H1 (cell line): Measurements from ENCODE around the gene OTX2. TPM values are rescaled to one million over a fixed set of nuclear protein-coding genes. Genes with fewer than 3 reads are reported as not detected.
A peak's percentile ranks its signal among the peaks of the same experiment; 100 is the strongest.

ENCODE experiments used
- CHD1 ChIP-seq: IDR thresholded peaks from 2 replicates; pipeline ENCODE4 v1.6.1; 2012; ENCODE audit warnings: low read depth, low read length, improper control_type of control experiment
- CREB1 ChIP-seq: IDR thresholded peaks from 2 replicates; pipeline ENCODE4 v1.6.1; 2012; ENCODE audit warnings: inconsistent platforms
- EGR1 ChIP-seq: IDR thresholded peaks from 2 replicates; pipeline ENCODE4 v1.6.1; 2011; ENCODE audit warnings: low read depth, low read length, borderline replicate concordance
- SIRT6 ChIP-seq: IDR thresholded peaks from one replicate; pipeline ENCODE4 v1.7.1; 2012; ENCODE audit warnings: low read length, inconsistent platforms
- SRF ChIP-seq: IDR thresholded peaks from 2 replicates; pipeline ENCODE4 v1.6.1; 2011; ENCODE audit warnings: mild to moderate bottlenecking, low read depth, low read length, moderate library complexity
- SUZ12 ChIP-seq: fragments of 200-600 bp; sonication (generic); IDR thresholded peaks from 2 replicates; pipeline ENCODE4 v1.6.1; 2012; ENCODE audit warnings: mild to moderate bottlenecking, inconsistent platforms, low read length, moderate library complexity, mixed read lengths
- YY1 ChIP-seq: IDR thresholded peaks from 2 replicates; pipeline ENCODE4 v1.6.1; 2011; ENCODE audit warnings: low read depth, mild to moderate bottlenecking, low read length
- polyA plus RNA-seq, 7 experiments: library from polyadenylated mRNA; depleted of rRNA in 3 of 7; stranded (reverse) in 5 of 7; unstranded in 2 of 7; fragments of >200 nt in 5 of 7; fragments of 200-250 nt in 2 of 7; gene quantifications; 1 replicate in 5 of 7; 2 replicates in 1 of 7; 4 replicates in 1 of 7; pipeline versions ENCODE4 v1.2.1 to v1.2.3, GENCODE V29; 2011 to 2013; ENCODE audit warnings: missing spikeins in 2 of 7, mixed read lengths in 2 of 7
- total RNA-seq: library from RNA; stranded (reverse); fragmentation: NEBNext Ultra II Directional; extraction: Animal tissue kit (Norgen Biotek cat#: 25700); gene quantifications from 2 replicates; pipeline ENCODE4 v1.2.1, GENCODE V29; 2021
- TF ChIP-seq, protein P1 (sequence below): fragments of 300-600 bp; sonication (generic); IDR thresholded peaks from 2 replicates; pipeline ENCODE4 v1.7.1; 2012; ENCODE audit warnings: low read length, moderate library complexity, mild to moderate bottlenecking, inconsistent platforms; ENCODE audit not compliant: insufficient replicate concordance
- TF ChIP-seq, protein P2 (sequence below): IDR thresholded peaks from 2 replicates; pipeline ENCODE4 v1.6.1; 2011; ENCODE audit warnings: low read length, improper control_type of control experiment
- TF ChIP-seq, protein P3 (sequence below): IDR thresholded peaks from 2 replicates; pipeline ENCODE4 v1.6.1; 2012; ENCODE audit warnings: inconsistent platforms

The OTX2 gene
- total and polyA plus RNA-seq, 2 of the 8 experiments (the other 6 are each of a cell fraction or from before 2014, with no cell fraction given) = 33.9 to 155 TPM

DNA sequence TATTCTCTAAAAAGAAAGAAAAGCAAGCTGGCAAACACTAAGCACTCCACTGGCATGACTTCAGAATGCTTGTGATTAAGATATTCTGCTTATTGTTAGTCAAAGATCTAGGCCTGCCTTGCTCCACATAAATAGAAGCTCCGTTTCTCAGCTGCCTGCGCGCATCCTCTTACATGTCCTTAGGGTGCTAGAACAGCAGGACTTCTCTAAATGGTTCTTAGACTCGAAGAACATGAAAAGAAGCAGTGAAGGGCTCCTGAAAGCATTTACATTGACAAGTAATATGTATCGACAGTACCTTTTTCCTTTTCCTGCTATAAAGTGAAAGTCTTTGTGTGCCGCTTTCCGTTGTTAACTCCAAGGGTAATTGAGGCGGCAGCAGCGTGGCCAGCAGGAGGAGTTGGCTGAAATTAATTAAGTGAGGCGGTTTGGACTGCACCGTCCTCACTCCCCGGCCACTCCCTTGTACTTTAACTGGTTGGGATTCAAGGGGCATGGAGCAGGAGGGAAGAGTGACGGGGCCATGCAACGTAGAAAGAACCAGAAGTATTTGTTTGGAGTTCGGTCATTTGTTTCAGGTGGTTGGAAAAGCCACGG is 34.2 kb upstream of the OTX2 start (continued):
- TF ChIP-seq, protein P1, sequence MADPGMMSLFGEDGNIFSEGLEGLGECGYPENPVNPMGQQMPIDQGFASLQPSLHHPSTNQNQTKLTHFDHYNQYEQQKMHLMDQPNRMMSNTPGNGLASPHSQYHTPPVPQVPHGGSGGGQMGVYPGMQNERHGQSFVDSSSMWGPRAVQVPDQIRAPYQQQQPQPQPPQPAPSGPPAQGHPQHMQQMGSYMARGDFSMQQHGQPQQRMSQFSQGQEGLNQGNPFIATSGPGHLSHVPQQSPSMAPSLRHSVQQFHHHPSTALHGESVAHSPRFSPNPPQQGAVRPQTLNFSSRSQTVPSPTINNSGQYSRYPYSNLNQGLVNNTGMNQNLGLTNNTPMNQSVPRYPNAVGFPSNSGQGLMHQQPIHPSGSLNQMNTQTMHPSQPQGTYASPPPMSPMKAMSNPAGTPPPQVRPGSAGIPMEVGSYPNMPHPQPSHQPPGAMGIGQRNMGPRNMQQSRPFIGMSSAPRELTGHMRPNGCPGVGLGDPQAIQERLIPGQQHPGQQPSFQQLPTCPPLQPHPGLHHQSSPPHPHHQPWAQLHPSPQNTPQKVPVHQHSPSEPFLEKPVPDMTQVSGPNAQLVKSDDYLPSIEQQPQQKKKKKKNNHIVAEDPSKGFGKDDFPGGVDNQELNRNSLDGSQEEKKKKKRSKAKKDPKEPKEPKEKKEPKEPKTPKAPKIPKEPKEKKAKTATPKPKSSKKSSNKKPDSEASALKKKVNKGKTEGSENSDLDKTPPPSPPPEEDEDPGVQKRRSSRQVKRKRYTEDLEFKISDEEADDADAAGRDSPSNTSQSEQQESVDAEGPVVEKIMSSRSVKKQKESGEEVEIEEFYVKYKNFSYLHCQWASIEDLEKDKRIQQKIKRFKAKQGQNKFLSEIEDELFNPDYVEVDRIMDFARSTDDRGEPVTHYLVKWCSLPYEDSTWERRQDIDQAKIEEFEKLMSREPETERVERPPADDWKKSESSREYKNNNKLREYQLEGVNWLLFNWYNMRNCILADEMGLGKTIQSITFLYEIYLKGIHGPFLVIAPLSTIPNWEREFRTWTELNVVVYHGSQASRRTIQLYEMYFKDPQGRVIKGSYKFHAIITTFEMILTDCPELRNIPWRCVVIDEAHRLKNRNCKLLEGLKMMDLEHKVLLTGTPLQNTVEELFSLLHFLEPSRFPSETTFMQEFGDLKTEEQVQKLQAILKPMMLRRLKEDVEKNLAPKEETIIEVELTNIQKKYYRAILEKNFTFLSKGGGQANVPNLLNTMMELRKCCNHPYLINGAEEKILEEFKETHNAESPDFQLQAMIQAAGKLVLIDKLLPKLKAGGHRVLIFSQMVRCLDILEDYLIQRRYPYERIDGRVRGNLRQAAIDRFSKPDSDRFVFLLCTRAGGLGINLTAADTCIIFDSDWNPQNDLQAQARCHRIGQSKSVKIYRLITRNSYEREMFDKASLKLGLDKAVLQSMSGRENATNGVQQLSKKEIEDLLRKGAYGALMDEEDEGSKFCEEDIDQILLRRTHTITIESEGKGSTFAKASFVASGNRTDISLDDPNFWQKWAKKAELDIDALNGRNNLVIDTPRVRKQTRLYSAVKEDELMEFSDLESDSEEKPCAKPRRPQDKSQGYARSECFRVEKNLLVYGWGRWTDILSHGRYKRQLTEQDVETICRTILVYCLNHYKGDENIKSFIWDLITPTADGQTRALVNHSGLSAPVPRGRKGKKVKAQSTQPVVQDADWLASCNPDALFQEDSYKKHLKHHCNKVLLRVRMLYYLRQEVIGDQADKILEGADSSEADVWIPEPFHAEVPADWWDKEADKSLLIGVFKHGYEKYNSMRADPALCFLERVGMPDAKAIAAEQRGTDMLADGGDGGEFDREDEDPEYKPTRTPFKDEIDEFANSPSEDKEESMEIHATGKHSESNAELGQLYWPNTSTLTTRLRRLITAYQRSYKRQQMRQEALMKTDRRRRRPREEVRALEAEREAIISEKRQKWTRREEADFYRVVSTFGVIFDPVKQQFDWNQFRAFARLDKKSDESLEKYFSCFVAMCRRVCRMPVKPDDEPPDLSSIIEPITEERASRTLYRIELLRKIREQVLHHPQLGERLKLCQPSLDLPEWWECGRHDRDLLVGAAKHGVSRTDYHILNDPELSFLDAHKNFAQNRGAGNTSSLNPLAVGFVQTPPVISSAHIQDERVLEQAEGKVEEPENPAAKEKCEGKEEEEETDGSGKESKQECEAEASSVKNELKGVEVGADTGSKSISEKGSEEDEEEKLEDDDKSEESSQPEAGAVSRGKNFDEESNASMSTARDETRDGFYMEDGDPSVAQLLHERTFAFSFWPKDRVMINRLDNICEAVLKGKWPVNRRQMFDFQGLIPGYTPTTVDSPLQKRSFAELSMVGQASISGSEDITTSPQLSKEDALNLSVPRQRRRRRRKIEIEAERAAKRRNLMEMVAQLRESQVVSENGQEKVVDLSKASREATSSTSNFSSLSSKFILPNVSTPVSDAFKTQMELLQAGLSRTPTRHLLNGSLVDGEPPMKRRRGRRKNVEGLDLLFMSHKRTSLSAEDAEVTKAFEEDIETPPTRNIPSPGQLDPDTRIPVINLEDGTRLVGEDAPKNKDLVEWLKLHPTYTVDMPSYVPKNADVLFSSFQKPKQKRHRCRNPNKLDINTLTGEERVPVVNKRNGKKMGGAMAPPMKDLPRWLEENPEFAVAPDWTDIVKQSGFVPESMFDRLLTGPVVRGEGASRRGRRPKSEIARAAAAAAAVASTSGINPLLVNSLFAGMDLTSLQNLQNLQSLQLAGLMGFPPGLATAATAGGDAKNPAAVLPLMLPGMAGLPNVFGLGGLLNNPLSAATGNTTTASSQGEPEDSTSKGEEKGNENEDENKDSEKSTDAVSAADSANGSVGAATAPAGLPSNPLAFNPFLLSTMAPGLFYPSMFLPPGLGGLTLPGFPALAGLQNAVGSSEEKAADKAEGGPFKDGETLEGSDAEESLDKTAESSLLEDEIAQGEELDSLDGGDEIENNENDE = no peak
- TF ChIP-seq SIRT6 (no peak), SRF (no peak), YY1 (no peak), CHD1 (no peak), SUZ12 (peak; percentile 22; the same call in 1 of the 2 replicates), CREB1 (no peak), EGR1 (no peak)
- TF ChIP-seq, protein P2, sequence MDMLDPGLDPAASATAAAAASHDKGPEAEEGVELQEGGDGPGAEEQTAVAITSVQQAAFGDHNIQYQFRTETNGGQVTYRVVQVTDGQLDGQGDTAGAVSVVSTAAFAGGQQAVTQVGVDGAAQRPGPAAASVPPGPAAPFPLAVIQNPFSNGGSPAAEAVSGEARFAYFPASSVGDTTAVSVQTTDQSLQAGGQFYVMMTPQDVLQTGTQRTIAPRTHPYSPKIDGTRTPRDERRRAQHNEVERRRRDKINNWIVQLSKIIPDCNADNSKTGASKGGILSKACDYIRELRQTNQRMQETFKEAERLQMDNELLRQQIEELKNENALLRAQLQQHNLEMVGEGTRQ = no peak
- TF ChIP-seq, protein P3, sequence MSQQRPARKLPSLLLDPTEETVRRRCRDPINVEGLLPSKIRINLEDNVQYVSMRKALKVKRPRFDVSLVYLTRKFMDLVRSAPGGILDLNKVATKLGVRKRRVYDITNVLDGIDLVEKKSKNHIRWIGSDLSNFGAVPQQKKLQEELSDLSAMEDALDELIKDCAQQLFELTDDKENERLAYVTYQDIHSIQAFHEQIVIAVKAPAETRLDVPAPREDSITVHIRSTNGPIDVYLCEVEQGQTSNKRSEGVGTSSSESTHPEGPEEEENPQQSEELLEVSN = no peak
